H9 (cell line): Measurements from ENCODE around the gene ZSCAN31. TPM values are rescaled to one million over a fixed set of nuclear protein-coding genes. Genes with fewer than 3 reads are reported as not detected.
A peak's percentile ranks its signal among the peaks of the same experiment; 100 is the strongest.

Experiments
- DNase-seq: peaks from one replicate; pipeline ENCODE4 v3.0.0-alpha.2; 2017
- H2AFZ ChIP-seq: one replicate; pipeline ENCODE4 v1.6.1; 2013; ENCODE audit warnings: mild to moderate bottlenecking, low read length, control low read depth, moderate library complexity
- H2AK5ac ChIP-seq: 2 replicates; pipeline ENCODE4 v1.6.1; 2013; ENCODE audit warnings: low read length, control low read depth, mixed read lengths; ENCODE audit not compliant: insufficient read length
- H2BK120ac ChIP-seq: one replicate; pipeline ENCODE4 v1.6.1; 2013; ENCODE audit warnings: low read depth, mild to moderate bottlenecking, low read length, control low read depth, inconsistent platforms; ENCODE audit not compliant: poor library complexity, severe bottlenecking
- H2BK12ac ChIP-seq: 2 replicates; pipeline ENCODE4 v1.6.1; 2013; ENCODE audit warnings: low read length, control low read depth, mixed read lengths, low read depth; ENCODE audit not compliant: insufficient read length
- H2BK15ac ChIP-seq: 2 replicates; pipeline ENCODE4 v1.6.1; 2013; ENCODE audit warnings: low read depth, low read length, control low read depth
- H2BK20ac ChIP-seq: one replicate; pipeline ENCODE4 v1.6.1; 2013; ENCODE audit warnings: low read depth, mild to moderate bottlenecking, low read length, control low read depth, inconsistent platforms; ENCODE audit not compliant: poor library complexity, severe bottlenecking
- H2BK5ac ChIP-seq: 2 replicates; pipeline ENCODE4 v1.6.1; 2013; ENCODE audit warnings: low read length, control low read depth, mixed read lengths; ENCODE audit not compliant: insufficient read length
- H3K14ac ChIP-seq: 2 replicates; pipeline ENCODE4 v1.6.1; 2013; ENCODE audit warnings: low read length, control low read depth; ENCODE audit not compliant: insufficient read depth
- H3K18ac ChIP-seq: 2 replicates; pipeline ENCODE4 v1.6.1; 2013; ENCODE audit warnings: low read depth, mild to moderate bottlenecking, mixed read lengths, low read length, control low read depth; ENCODE audit not compliant: insufficient read length
- H3K23ac ChIP-seq: 2 replicates; pipeline ENCODE4 v1.6.1; 2013; ENCODE audit warnings: low read length, control low read depth, mixed read lengths, low read depth; ENCODE audit not compliant: insufficient read length
- H3K23me2 ChIP-seq: 2 replicates; pipeline ENCODE4 v1.6.1; 2013; ENCODE audit warnings: low read depth, mild to moderate bottlenecking, mixed read lengths, low read length, control low read depth; ENCODE audit not compliant: insufficient read length, poor library complexity, severe bottlenecking
- H3K27ac ChIP-seq: 2 replicates; pipeline ENCODE4 v1.5.1; 2013; ENCODE audit warnings: low read length, control low read depth, mixed read lengths, low read depth; ENCODE audit not compliant: insufficient read length
- H3K27me3 ChIP-seq: 2 replicates; pipeline ENCODE4 v1.6.1; 2013; ENCODE audit warnings: low read length, control low read depth, inconsistent platforms; ENCODE audit not compliant: insufficient read depth
- H3K4ac ChIP-seq: 2 replicates; pipeline ENCODE4 v1.6.1; 2013; ENCODE audit warnings: low read depth, mild to moderate bottlenecking, control low read depth, inconsistent platforms, low read length, moderate library complexity
- H3K4me1 ChIP-seq: 2 replicates; pipeline ENCODE4 v1.6.1; 2013; ENCODE audit warnings: low read length, control low read depth, inconsistent platforms; ENCODE audit not compliant: insufficient read depth
- H3K4me2 ChIP-seq: 2 replicates; pipeline ENCODE4 v1.6.1; 2013; ENCODE audit warnings: low read length, control low read depth, mixed read lengths; ENCODE audit not compliant: insufficient read length, insufficient read depth
- H3K56ac ChIP-seq: 2 replicates; pipeline ENCODE4 v1.6.1; 2013; ENCODE audit warnings: low read depth, mild to moderate bottlenecking, mixed read lengths, low read length, control low read depth; ENCODE audit not compliant: insufficient read length
- H3K79me1 ChIP-seq: 2 replicates; pipeline ENCODE4 v1.6.1; 2013; ENCODE audit warnings: low read depth, mild to moderate bottlenecking, moderate library complexity, low read length, control low read depth, inconsistent platforms; ENCODE audit not compliant: insufficient read depth, poor library complexity, severe bottlenecking
- H3K79me2 ChIP-seq: 2 replicates; pipeline ENCODE4 v1.6.1; 2013; ENCODE audit warnings: low read length, control low read depth, inconsistent platforms; ENCODE audit not compliant: insufficient read depth
- H3K9ac ChIP-seq: 2 replicates; pipeline ENCODE4 v1.6.1; 2013; ENCODE audit warnings: low read length, control low read depth, mixed read lengths; ENCODE audit not compliant: insufficient read length; ENCODE audit errors: extremely low read depth
- H3K9me3 ChIP-seq: one replicate; pipeline ENCODE4 v1.6.1; 2013; ENCODE audit warnings: low read depth, low read length, inconsistent platforms; ENCODE audit not compliant: control insufficient read depth
- H3T11ph ChIP-seq: one replicate; pipeline ENCODE4 v1.6.1; 2013; ENCODE audit warnings: mild to moderate bottlenecking, low read length, control low read depth, inconsistent platforms
- H4K20me1 ChIP-seq: one replicate; pipeline ENCODE4 v1.6.1; 2013; ENCODE audit not compliant: control insufficient read depth, insufficient read length, insufficient read depth
- H4K5ac ChIP-seq: 2 replicates; pipeline ENCODE4 v1.6.1; 2013; ENCODE audit warnings: low read depth, mild to moderate bottlenecking, mixed read lengths, low read length, control low read depth; ENCODE audit not compliant: insufficient read length
- H4K8ac ChIP-seq: replicated peaks from 2 replicates; pipeline ENCODE4 v1.6.1; 2013; ENCODE audit warnings: low read length, control low read depth, mixed read lengths, low read depth; ENCODE audit not compliant: insufficient read length
- H4K91ac ChIP-seq: 2 replicates; pipeline ENCODE4 v1.6.1; 2013; ENCODE audit warnings: low read depth, mild to moderate bottlenecking, moderate library complexity, mixed read lengths, low read length, control low read depth; ENCODE audit not compliant: insufficient read length
- H3K27ac Mint-ChIP-seq, 3 experiments: 2 replicates in 2 of 3; 3 replicates in 1 of 3; pipeline ENCODE4 v1.8.0; 2020 to 2021; ENCODE audit warnings: mixed read lengths in 3 of 3, mild to moderate bottlenecking in 1 of 3, moderate library complexity in 1 of 3
- H3K27me3 Mint-ChIP-seq: 2 replicates; pipeline ENCODE4 v1.8.0; 2021; ENCODE audit warnings: low read depth, mild to moderate bottlenecking, moderate library complexity, mixed read lengths
- H3K36me3 Mint-ChIP-seq, 3 experiments: 2 replicates in 2 of 3; 3 replicates in 1 of 3; pipeline ENCODE4 v1.8.0; 2020 to 2021; ENCODE audit warnings: low read depth in 3 of 3, mixed read lengths in 3 of 3; ENCODE audit not compliant: insufficient read depth in 1 of 3
- H3K4me1 Mint-ChIP-seq, 2 experiments: 2 replicates each; pipeline ENCODE4 v1.8.0; 2020; ENCODE audit warnings: mixed read lengths in 2 of 2
- H3K4me3 Mint-ChIP-seq, 2 experiments: 2 replicates in 1 of 2; 3 replicates in 1 of 2; pipeline ENCODE4 v1.8.0; 2020 to 2021; ENCODE audit warnings: mild to moderate bottlenecking in 2 of 2, mixed read lengths in 2 of 2, moderate library complexity in 1 of 2
- H3K9me3 Mint-ChIP-seq, 2 experiments: 2 replicates in 1 of 2; 3 replicates in 1 of 2; pipeline ENCODE4 v1.8.0; 2020; ENCODE audit warnings: mild to moderate bottlenecking in 2 of 2, mixed read lengths in 2 of 2, moderate library complexity in 1 of 2
- WGBS: extraction: QIAGEN DNeasy Blood & Tissue Kit; methylation state at CpG from one replicate; pipeline ENCODE4 v1.1.7; 2013; ENCODE audit warnings: missing lambda C conversion rate, low lambda C conversion rate, mixed read lengths; ENCODE audit not compliant: insufficient read length; ENCODE audit errors: extremely low coverage; 5-methylcytosine and 5-hydroxymethylcytosine counted together
- total RNA-seq: library from RNA; stranded (reverse); gene quantifications from 2 replicates; pipeline ENCODE4 v1.2.1, GENCODE V29; 2021
- TF ChIP-seq, protein P1 (sequence below): fragments of 200-600 bp; sonication (generic); conservative IDR thresholded peaks from 3 replicates; pipeline ENCODE4 v1.8.0; 2021; ENCODE audit warnings: antibody characterized with exemption, mild to moderate bottlenecking

ZSCAN31 gene
- total RNA-seq, 1 experiment from 2014 or later, result 7.1 TPM

GRCh38 chr6:28356666-28357020, 20.7 kb upstream of the ZSCAN31 start:
- Mint-ChIP-seq H3K4me1 (peaks cover 13 to 17% of the 10 kb centered on the region in 2 experiments), H3K9me3 (peaks cover 7 to 8% of the 10 kb centered on the region in 2 experiments), H3K27ac (peak overlapping the region in 2 of 3 experiments; percentile 74 to 90; a peak in 3 of 7 replicates), H3K4me3 (peak overlapping the region in 1 of 2 experiments; percentile 77; a peak in 1 of 5 replicates), H3K36me3 (peaks cover 23 to 31% (median 28%) of the 10 kb centered on the region in 3 experiments), H3K27me3 (no peaks in the 10 kb centered on the region)
- no peak overlapping the region; the same call in 1 of the 2 replicates for H3K14ac ChIP-seq
- H2BK15ac ChIP-seq, result no peak overlapping the region
- no peak overlapping the region for H3K9ac ChIP-seq
- DNase-seq, result no peak
- H2AFZ ChIP-seq, result no peak overlapping the region
- no peak overlapping the region for H3T11ph ChIP-seq
- H3K23ac ChIP-seq, result no peak overlapping the region
- H3K4ac ChIP-seq, result no peak overlapping the region
- H2BK20ac ChIP-seq, result no peak overlapping the region
- WGBS, result no CpG with 5 or more reads among the region's 7 CpGs
- no peak overlapping the region for H2BK5ac ChIP-seq
- H2BK12ac ChIP-seq, result no peak overlapping the region
- peaks cover 2% of the 10 kb centered on the region for H4K20me1 ChIP-seq
- no peaks in the 10 kb centered on the region for H3K79me1 ChIP-seq
- no peak overlapping the region for H3K56ac ChIP-seq
- no peaks in the 10 kb centered on the region for H3K79me2 ChIP-seq
- peaks cover 2% of the 10 kb centered on the region; the same call in 1 of the 2 replicates for H3K4me1 ChIP-seq
- H3K18ac ChIP-seq, result peak overlapping the region; percentile 43
- no peaks in the 10 kb centered on the region for H3K9me3 ChIP-seq
- TF ChIP-seq, protein P1, sequence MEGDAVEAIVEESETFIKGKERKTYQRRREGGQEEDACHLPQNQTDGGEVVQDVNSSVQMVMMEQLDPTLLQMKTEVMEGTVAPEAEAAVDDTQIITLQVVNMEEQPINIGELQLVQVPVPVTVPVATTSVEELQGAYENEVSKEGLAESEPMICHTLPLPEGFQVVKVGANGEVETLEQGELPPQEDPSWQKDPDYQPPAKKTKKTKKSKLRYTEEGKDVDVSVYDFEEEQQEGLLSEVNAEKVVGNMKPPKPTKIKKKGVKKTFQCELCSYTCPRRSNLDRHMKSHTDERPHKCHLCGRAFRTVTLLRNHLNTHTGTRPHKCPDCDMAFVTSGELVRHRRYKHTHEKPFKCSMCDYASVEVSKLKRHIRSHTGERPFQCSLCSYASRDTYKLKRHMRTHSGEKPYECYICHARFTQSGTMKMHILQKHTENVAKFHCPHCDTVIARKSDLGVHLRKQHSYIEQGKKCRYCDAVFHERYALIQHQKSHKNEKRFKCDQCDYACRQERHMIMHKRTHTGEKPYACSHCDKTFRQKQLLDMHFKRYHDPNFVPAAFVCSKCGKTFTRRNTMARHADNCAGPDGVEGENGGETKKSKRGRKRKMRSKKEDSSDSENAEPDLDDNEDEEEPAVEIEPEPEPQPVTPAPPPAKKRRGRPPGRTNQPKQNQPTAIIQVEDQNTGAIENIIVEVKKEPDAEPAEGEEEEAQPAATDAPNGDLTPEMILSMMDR, result no peak
- no peak overlapping the region for H3K27ac ChIP-seq
- H2BK120ac ChIP-seq, result no peak overlapping the region
- H2AK5ac ChIP-seq, result no peak overlapping the region
- no peak overlapping the region for H4K5ac ChIP-seq
- no peak overlapping the region for H4K8ac ChIP-seq
- no peaks in the 10 kb centered on the region for H3K27me3 ChIP-seq
- H3K23me2 ChIP-seq, result peaks cover 3% of the 10 kb centered on the region
- H3K4me2 ChIP-seq, result no peak overlapping the region
- H4K91ac ChIP-seq, result peak overlapping the region; percentile 11
